ENCODE data around the gene RPLP1.

GRCh38 chr15:69496001-69496400, 43.4 kb downstream of the RPLP1 start:
- TF ChIP-seq CTCF (IDR thresholded peaks at IDR 0.05) = no peak
- no peak for TF ChIP-seq POLR2A (IDR thresholded peaks at IDR 0.05)

Measured in lower leg skin (tissue), 3 donors.